ENCODE measurements around the gene BAG2.

DNA sequence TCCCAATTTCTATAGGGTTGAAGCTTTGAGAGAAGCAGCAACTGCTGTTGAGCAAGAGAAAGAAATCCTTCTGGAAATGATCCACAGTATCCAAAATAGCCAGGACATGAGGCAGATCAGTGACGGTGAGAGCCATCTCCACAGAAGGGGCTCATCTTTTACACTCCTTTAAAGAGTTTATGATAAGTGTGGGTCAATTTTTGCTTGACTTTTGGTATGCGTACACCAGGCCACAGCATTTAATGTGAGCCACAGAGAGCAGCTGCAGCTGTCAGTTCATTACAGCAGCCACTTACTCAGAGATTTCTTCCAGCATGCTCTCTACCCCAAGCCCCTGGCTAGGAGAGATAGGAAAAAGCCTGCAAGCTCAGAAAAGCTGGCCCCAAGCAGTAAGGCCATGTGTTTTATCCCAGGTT lies 9.9 kb downstream of the BAG2 start:
- TF ChIP-seq EP300 (IDR thresholded peaks at IDR 0.05) (no peak), POLR2A (IDR thresholded peaks at IDR 0.05) (no peak), POLR2AphosphoS5 (IDR thresholded peaks at IDR 0.05) (no peak)
- TF ChIP-seq, protein P1, sequence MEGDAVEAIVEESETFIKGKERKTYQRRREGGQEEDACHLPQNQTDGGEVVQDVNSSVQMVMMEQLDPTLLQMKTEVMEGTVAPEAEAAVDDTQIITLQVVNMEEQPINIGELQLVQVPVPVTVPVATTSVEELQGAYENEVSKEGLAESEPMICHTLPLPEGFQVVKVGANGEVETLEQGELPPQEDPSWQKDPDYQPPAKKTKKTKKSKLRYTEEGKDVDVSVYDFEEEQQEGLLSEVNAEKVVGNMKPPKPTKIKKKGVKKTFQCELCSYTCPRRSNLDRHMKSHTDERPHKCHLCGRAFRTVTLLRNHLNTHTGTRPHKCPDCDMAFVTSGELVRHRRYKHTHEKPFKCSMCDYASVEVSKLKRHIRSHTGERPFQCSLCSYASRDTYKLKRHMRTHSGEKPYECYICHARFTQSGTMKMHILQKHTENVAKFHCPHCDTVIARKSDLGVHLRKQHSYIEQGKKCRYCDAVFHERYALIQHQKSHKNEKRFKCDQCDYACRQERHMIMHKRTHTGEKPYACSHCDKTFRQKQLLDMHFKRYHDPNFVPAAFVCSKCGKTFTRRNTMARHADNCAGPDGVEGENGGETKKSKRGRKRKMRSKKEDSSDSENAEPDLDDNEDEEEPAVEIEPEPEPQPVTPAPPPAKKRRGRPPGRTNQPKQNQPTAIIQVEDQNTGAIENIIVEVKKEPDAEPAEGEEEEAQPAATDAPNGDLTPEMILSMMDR (IDR thresholded peaks at IDR 0.05) = no peak

All from suprapubic skin (tissue), 4 donors.